Activated CD4-positive, alpha-beta T cell treated with anti-CD3 and anti-CD28 coated beads, Interleukin-2, amount 50 U/mL, for 1 hour (primary cell): ENCODE data around the gene GLMP.
"Not testable (repeated sequence)": the region's sequence is repeated elsewhere in the genome, so short reads cannot be mapped to it uniquely, and the experiment has no call there.

Experiments
- DNase-seq: peaks from one replicate; pipeline ENCODE4 v3.0.0-alpha.2; 2020

The GLMP gene

GRCh38 chr1:156295391-156295947, at the start of gene GLMP:
GLMP (minus strand) TSS chr1:156295679; CDS start chr1:156295645, 34 bp downstream.
- DNase-seq: peak; percentile 51

DNA sequence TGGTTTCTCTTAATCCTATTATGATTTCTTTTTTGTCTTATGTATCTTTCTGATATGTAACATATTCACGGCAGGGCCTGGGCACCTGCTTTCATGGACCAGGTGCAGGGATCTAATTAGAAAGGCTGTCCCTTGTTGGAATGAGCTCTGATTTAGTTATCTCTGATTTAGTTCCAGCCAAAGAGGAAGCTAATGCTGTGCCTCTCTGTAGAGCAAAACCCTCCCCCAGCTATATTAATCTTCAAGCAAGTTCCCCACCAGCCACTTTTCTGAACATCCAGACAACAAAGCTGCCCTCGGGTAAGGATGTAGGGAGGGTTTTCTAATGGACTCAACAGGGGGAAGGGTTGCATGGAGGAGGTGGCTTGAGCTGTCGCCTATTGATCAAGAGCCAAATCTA, 48.9 kb upstream of the GLMP start:
- DNase-seq: no peak

- DNase-seq: no peak
Measured at GRCh38 chr1:156342166-156342955, 46.9 kb upstream of the GLMP start.

GRCh38 chr1:156338180-156338976, 42.9 kb upstream of the GLMP start, which contains the start of the genes CCT3 and TSACC:
CCT3 (minus strand) TSS chr1:156338292; CDS start chr1:156338184, 108 bp downstream.
TSACC (plus strand) TSS chr1:156338526; CDS start chr1:156339758, 1,232 bp downstream.
- peak; percentile 99 for DNase-seq

- no peak for DNase-seq
Measured at GRCh38 chr1:156337888-156338179, 42.4 kb upstream of the GLMP start.

GRCh38 chr1:156337052-156337887, 41.8 kb upstream of the GLMP start:
- no peak for DNase-seq

DNA sequence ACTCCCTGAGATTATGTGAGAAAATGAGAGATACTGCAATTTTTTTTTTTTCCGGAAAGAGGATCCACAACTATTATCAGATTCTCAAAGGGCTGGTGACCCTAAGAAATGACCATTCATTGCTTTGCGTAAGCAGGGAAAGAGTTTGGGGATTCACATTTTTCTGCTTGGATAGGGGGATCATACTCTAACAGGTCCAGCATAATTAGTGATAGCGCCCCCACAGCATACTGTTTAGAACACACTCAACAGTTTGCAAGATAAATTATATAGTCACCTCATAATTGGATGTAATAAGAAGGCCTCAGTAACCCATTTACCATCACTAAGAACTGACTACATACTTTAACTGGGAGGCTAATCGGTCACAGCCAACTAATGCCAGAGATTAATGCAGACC, 40.8 kb upstream of the GLMP start:
- no peak for DNase-seq

- DNase-seq: not testable (repeated sequence)
Measured at GRCh38 chr1:156323179-156323578, 27.7 kb upstream of the GLMP start.

DNA sequence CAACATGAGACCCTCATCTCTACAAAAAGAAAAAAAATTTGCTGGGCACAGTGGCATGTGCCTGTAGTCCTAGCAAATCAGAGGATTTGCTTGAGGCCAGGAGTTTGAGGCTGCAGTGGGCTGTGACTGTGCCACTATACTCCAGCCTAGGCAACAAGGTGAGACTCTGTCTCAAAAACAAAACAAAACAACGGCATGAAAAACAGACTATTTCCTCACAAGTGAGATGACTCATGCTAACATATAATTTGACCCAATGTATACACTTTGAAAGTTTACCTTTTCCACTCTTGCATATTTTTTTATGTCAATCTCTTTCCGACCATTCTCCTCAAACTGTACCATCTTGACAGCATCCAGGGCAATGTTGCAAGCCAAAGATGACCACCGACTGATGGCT, 25.1 kb upstream of the GLMP start:
- DNase-seq: no peak

GRCh38 chr1:156319664-156320063, 24.2 kb upstream of the GLMP start:
- DNase-seq: peak; percentile 11

- no peak for DNase-seq
Measured at GRCh38 chr1:156316909-156317308, 21.4 kb upstream of the GLMP start.

GRCh38 chr1:156310962-156311361, 15.5 kb upstream of the GLMP start:
- DNase-seq: no peak

DNA sequence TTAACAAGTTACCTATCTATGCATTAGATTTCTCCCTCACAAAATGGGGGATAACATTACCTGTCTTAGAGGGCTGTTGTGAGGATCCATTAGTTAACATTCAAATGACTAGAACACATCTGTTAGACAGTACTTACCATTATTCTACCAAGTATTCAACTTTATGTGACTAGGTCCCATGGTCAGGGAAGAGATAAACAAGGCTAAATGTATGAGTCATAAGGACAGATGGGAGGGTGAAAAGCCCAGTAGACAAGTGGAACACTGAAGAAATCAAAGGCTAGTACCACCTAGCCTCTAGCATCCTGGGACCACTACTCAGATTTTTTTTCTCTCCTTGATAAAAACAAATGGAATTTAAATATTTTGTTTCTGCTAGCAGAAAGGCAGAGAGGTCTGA, 12.6 kb upstream of the GLMP start:
- no peak for DNase-seq

GRCh38 chr1:156305215-156305614, 9.7 kb upstream of the GLMP start:
- DNase-seq: no peak

- DNase-seq: no peak
Measured at GRCh38 chr1:156303241-156303640, 7.8 kb upstream of the GLMP start.

DNA sequence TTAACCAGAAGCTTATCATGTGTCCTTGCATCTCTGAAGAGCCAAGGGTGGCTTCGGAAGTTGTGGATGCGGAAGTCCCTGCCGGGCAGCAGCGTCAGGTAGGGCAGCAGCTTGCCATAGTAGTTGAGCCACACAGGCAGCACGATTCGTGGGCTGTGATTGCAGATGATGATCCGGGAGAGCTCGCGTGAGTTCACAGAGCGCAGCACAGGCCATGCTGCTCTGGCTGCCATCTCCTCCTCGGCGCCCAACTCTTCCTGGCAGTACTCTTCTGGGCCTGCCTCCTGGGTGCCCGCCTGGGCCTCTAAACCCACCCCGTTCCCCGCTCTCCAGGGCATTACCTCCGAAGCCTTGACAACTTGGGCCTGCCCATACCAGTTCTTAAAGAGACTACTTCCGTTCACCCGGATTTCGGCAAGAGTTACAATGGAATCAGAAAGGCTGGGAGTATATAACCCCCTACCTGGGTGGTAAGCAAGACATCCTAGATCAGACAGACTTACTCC, 3.4 kb upstream of the GLMP start, which contains the start of gene VHLL:
Gene VHLL (minus strand): TSS at position 456 of the 506 bp plus-strand sequence. CDS start 118 bp downstream, at position 338.
- no peak for DNase-seq

GRCh38 chr1:156293895-156294294, 1.6 kb downstream of the GLMP start:
- no peak for DNase-seq

GRCh38 chr1:156293098-156293434, 2.4 kb downstream of the GLMP start:
- DNase-seq: no peak

- DNase-seq: peak; percentile 19
Measured at GRCh38 chr1:156291226-156292061, 4.0 kb downstream of the GLMP start.

GRCh38 chr1:156289857-156290256, 5.6 kb downstream of the GLMP start:
- DNase-seq: no peak

DNA sequence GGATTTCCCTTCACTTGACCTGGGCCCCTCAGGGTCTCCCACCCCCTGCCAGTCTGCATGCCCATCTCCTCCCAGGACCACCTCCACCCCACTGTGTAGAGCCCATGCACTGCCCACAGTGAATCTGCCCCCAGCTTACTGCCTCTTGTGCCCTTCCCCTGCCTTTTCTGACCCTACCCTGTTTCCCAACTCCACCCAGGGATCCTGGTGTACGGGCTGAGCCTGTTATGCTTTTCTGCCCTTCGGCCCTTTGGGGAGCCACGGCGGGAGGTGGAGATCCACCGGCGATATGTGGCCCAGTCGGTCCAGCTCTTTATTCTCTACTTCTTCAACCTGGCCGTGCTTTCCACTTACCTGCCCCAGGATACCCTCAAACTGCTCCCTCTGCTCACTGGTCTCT, 9.4 kb downstream of the GLMP start:
- no peak for DNase-seq

DNA sequence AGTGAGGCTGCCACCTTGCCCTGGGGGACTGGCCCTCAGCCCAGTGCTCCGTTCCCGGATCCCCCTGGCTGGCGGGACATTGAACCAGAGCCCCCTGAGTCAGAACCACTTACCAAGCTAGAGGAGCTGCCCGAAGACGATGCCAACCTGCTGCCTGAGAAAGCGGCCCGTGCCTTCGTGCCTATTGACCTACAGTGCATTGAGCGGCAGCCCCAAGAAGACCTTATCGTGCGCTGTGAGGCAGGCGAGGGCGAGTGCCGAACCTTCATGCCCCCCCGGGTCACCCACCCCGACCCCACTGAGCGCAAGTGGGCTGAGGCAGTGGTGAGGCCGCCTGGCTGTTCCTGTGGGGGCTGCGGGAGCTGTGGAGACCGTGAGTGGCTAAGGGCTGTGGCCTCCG, 10.0 kb downstream of the GLMP start:
- no peak for DNase-seq
